HG03575 (cell line): Measurements from ENCODE around the gene CEBPA.

Source experiments
- ATAC-seq: cut with Tn5 transposase; IDR thresholded peaks from one replicate; pipeline ENCODE4 v1.9.1; 2021; ENCODE audit not compliant: unreplicated experiment, insufficient number of reproducible peaks, low FRiP score; ENCODE audit errors: extremely low read depth

Gene CEBPA

DNA sequence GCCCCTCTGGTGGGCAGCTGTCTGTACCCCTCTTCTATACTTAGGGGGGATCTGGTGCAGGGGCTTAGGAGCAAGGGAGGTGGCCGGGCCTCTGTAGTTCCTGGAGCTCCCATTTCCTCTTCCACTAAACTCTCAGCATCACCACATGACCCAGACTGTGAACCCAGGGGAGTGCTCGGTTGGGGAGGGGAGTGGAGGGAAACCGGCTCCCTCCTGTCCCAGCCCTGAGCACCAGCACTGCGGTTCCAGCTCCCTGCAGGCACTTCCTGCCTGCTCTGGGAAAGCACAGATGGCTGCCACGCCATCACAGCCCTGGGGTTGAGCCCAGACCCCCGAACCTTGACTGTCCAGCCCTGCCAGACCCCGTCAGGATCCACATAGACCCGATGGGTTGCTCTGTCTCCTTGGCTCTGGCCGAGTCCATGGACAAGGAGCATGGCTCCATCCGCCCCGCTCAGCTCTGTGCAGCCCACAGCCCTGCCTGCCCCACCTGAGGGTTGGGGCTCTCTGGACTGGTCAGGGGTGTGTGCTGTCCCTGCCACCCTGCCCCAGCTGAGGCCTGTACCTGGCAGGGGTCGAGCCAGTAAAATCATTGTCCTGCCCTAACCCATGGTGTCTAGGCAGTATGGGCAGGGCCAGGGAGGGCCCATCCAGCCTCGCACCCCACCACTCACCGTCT lies 40.7 kb downstream of the CEBPA start:
- no peak for ATAC-seq

DNA sequence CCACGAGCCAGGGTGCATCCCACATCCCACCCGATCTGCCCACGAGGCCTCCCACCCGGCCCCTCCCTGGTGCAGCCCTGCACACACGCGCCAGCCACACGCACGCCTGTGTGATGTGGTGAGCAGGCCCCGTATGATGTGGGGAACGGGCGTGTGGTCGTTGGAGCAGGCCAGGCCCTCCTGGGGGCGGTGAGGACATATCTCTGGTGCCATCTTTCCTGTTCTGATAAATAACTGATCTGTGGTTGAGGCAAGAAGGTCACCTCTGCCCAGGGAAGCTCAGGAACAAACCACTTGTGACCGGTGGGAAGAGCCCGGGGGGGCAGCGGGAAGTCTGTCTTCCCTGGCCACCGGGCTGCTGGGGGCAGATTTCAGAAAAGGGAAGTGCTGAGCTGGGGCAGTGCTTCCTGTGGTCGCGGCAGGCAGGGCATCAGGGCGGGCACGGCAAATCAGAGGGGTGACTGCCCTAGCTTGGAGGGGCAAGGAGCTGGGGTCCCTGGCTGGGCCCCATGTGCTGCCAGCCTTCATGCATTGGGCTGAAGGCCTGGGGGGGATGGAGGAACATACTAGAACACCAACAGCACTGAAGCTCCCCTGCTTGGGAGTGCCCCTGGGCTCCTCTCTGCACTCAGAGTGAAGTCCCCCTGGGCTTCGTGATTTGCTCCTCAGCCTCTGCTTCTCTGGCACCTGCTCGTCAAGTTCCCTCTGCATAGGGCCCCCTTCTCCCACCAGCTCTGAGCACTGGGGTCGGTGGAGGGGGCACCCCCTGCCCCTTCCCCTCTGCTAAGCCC lies 41.5 kb downstream of the CEBPA start:
- no peak for ATAC-seq

DNA sequence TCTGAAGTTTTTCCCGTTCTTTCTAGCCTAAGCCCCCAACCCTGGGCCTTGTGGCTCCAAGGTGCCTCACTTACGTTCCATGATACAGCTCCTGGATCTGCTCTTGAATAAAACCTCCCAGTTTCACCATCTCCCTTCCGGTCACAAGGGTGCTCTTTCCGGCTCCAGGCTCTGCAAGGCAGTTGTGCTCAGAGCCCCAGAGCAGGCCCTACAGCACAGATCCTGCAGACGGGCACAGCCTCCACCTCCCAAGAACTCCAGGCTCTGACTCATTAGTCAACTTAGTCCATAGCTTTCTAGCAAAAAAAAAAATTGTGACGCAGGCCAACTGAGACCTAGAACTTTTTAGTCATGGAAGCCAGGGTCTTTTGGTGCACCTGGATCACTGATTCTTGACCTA lies 42.8 kb downstream of the CEBPA start:
- ATAC-seq: no peak

GRCh38 chr19:33257828-33258227 lies 44.5 kb downstream of the CEBPA start:
- ATAC-seq: no peak

GRCh38 chr19:33256261-33256660 lies 46.1 kb downstream of the CEBPA start:
- ATAC-seq: no peak

DNA sequence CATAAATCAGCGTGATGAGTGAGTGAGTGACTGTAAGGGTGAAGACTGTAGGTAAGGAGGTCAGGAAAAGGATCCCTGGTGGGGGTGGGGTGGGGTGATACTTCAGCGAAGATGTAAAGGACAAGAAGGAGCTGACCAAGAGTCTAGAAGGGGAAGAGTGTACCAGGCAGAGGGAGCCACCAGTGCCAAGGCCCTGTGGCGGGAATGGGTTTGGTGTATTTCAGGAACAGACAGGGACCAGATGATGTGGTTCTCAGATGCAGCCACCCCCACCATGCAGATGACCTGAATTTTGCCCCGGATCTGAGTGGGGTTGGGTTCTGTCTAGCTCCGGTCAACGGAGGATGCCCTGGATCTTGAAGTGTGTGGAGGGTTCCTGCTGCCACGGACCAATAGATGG lies 46.6 kb downstream of the CEBPA start:
- no peak for ATAC-seq

- ATAC-seq: no peak
Observed at GRCh38 chr19:33254245-33254824, 48.0 kb downstream of the CEBPA start.

DNA sequence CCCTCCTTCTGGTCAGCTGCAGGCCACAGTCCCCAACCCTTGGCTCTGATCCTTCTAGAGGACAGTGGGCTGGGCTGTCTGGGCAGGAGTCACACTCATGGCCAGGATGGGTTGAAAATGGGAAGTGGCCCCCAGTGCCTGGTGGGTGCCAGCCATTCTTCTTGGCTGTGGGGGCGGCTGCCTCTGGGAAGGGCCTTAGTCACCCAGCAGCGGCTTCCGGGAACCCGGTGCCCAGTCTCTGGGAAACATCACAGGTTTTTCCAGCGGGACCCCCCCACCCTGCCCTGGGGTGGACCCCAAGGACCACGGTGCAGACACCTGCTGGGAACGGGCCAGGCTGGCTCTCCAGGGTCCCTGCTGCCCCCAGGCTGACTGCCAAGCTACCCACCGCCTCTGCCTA lies 49.4 kb downstream of the CEBPA start:
- no peak for ATAC-seq

DNA sequence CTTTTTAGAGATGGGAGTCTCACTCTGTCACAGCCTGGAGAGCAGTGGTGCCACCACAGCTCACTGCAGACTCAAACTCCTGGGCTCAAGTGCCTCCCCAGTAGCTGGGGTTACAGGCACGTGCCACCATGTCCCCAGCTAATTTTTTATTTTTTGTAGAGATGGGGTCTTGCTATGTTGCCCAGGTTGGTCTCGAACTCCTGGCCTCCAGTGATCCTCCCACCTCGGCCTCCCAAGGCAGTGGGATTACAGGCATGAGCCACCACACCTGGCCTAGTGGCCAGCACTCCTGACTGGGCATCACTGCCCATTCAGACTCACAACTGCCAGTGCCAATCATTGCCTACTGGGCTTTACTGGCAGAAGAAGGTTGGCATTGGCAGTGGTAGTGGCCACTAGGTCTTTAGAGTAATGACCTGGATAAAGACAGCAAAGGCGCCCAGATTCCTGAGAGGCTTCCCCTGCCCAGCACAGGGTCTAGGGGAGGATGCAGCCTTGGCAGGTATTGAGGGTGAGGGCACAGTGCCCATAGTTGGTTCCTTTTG lies 49.8 kb downstream of the CEBPA start:
- no peak for ATAC-seq

- no peak for ATAC-seq
Observed at GRCh38 chr19:33251526-33252090, 50.7 kb downstream of the CEBPA start.

DNA sequence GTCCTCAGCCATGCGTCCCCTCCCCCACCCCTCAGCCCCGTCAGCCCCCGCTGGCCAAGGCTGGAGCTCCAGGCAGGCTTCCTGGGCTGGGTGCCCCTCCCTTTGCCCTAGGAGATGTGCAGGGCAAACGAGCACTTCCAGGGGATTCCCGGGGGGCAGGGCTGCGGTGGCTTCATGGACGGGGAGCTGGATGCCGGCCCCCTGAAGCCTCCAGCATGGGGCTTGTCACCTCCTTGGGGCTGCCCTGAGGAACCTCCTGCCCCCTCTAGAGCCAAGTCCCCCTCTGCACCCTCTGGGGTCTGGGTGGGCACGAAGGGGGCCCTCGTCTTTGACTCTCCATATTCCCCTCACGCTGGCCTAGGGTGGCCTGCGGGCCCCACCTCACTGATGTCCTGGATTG lies 51.3 kb downstream of the CEBPA start:
- ATAC-seq: no peak

DNA sequence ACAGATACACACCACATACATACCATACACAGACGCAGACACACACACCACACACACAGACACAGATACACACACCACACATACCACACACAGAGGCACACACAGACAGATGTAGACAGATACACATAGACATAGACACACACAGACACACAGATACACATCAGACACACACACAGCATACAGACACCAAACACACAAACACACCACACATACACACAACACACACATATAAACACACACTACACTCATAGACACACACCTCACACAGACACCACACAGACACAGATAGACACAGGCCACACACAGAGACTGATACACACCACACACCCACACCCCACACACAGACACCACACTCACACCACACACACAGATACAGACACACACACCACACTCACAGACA lies 51.8 kb downstream of the CEBPA start:
- no peak for ATAC-seq
